ENCODE data around the gene CEP85L.

DNA sequence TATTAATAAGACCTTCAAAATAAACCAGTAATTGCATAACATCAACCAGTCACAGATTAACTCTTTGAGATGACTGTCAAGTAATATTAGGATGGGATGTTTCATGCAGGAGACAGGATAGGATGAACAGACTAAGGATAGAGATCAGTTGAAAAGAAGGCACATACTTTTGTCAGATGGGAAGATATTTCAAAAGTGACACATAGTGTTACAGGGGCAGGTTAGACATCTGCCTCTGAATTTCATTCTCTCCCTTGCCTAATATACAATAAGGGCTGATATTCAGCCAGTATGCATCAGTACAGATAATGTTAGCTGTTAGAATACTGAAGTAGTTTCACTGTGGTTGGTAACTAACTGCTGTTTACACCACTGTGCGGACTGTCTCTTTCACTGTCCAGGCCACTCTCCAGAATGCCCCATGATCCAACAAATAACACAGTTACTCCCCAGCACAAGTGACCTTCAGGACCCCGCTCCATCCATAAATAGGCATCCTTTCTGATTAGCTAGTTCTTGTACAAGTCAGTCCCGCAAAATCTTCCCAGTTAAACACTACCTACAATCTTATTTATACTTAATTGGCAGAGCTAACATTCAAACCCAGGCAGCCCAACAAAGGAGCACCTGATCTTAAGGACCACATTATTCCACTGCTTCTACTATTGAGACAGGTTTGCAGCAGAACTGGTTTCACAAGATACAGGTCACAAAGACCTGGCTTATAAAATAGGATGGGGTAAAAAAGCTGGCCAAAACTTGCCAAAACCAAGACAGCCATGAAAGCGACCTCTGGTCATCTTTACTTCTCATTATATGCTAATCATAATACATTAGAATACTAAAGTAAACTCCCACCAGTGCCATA is 125.2 kb downstream of the CEP85L start:
- TF ChIP-seq, protein P1, sequence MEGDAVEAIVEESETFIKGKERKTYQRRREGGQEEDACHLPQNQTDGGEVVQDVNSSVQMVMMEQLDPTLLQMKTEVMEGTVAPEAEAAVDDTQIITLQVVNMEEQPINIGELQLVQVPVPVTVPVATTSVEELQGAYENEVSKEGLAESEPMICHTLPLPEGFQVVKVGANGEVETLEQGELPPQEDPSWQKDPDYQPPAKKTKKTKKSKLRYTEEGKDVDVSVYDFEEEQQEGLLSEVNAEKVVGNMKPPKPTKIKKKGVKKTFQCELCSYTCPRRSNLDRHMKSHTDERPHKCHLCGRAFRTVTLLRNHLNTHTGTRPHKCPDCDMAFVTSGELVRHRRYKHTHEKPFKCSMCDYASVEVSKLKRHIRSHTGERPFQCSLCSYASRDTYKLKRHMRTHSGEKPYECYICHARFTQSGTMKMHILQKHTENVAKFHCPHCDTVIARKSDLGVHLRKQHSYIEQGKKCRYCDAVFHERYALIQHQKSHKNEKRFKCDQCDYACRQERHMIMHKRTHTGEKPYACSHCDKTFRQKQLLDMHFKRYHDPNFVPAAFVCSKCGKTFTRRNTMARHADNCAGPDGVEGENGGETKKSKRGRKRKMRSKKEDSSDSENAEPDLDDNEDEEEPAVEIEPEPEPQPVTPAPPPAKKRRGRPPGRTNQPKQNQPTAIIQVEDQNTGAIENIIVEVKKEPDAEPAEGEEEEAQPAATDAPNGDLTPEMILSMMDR (IDR thresholded peaks at IDR 0.05) = no peak
- no peak for TF ChIP-seq POLR2AphosphoS5 (IDR thresholded peaks at IDR 0.05)

All from transverse colon (tissue), 4 donors.